GM18517 (cell line): ENCODE data around the gene COASY.
A peak's percentile ranks its signal among the peaks of the same experiment; 100 is the strongest.

Source experiments
- ATAC-seq: cut with Tn5 transposase; IDR thresholded peaks from one replicate; pipeline ENCODE4 v1.9.1; 2021; ENCODE audit warnings: mild to moderate bottlenecking, moderate library complexity; ENCODE audit not compliant: unreplicated experiment

Gene COASY

DNA sequence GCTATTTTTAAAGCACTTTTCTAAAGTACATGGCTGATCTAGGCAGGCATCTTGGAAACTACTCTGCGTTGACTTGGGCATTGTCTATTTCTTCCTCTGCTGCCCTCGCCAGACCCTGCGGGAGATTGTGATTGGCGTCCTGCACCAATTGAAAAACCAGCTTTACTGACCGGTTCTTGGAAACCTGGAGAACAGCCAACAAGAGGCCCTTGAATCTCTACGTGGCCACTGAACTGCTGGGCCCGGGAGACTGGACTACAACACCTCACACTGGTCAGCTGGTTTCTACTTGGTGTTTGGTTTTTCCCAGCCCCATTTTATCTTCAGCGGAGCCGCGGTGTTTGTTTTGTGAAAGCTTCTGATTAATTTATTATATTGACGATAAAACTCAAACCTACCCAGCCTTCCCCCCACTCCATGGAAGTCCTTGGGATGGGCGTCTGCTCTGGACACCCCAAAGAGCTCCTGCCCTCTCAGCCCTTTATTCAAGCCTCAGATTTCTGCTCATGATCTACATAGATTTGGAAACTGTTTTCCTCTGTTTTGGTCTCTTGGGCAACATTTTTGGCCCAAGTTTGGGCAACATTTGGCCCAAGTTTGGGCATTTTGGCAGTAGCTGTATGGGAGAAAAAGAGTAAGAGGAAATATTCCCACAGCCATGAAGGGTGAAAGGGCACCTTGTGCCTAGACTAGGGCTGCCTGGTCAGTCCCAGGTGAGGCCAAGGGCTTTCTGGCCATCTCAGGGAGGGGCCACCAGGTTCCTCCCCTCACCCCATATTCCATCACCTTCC is 9.7 kb downstream of the COASY start:
- ATAC-seq, result no peak

DNA sequence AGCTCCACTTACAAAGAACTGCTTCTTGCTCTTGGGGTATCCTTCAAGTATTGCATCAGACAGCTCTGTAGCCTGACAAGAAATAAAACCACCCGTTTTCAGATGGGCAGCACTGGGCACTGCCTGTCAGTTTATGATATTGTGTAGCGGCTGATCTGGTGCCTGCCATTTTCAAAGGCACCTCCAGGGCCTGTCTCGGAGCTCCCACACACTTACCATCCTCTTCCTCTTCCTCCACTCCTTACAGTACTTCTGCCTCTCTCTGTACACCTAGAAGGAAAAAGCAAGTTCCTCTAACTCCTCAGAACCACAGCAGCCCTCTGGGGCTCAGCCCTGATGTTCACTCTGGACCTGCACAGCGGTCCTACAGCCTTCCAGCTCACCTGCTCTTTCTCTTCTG is 11.1 kb downstream of the COASY start:
- no peak for ATAC-seq

DNA sequence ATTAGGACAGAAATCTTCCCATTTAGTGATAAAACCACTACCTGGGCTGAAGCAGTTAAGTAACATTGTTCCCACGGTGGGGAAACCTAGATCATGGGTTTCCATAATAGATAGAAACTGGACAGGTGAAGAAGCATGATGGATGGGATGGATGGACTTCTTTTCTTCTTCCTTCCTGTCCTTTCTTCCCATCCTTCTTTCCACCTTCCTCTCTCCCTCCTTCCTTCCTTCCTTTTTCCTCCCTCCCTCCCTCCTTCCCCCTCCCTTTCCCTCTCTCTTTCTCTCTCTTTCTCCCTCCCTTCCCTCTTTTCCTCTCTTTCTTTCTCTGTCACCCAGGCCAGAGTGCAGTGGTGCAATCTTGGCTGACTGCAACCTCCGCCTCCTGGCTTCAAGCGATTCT is 12.5 kb downstream of the COASY start:
- no peak for ATAC-seq

DNA sequence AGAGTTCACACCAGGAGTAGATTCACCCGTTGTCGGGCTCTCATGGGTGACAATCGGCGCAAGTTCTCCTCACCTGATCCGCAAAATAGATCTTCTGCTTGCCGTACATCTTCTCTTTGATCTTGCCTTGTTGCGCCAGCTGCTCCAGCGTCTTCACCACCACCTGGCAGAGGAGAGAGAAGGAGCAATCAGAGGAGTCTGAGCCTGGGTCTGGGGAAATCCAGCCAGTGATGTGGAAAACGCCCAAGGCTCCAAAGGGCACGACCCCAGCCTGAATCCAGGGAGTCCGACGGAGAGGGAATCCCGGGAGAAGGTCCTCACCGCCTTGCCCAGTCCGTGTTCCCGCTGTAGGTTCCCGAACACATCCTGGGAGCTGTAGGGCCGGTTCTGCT is 15.2 kb downstream of the COASY start:
- ATAC-seq, result no peak

DNA sequence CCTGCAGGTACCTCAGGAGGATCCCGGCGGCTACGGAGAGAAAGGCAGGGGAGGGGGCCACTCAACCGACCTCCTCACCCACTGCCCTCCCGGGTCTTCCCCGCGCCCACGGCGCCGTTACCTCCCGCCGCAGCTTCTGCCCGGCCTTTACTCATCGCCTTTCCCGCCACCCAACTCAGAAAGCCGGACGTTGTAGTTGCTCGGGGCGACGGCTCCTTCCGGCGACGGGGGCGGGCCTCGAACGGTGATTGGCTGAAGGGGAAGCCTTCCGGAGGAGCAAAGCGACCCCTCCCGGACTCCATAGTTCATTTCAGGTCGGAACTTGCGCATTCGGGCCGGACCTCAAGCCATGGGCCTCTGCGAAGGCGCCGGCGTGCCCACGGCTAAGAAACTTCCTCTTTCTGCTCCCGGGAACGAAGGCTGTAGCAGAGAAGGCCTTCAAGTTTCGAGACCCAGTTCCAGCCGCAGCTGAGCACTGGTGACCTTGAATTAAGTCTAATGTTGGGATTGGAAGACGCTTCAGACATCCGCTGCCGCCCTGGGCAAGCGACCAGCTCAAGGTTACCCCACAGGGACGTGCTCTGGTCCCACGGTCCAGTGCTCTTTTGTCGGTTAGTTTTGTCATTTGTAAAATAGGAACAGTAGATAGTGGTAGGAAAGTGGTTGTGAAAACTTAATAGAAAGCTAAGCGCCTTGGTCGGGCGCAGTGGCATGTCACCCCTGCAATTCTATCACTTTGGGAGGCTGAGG is 15.8 kb downstream of the COASY start, which contains the start of gene PSMC3IP:
Gene PSMC3IP (minus strand): TSS at position 198 of the 750 bp plus-strand sequence. CDS start 43 bp downstream, at position 155.
- ATAC-seq, result peak; percentile 51

DNA sequence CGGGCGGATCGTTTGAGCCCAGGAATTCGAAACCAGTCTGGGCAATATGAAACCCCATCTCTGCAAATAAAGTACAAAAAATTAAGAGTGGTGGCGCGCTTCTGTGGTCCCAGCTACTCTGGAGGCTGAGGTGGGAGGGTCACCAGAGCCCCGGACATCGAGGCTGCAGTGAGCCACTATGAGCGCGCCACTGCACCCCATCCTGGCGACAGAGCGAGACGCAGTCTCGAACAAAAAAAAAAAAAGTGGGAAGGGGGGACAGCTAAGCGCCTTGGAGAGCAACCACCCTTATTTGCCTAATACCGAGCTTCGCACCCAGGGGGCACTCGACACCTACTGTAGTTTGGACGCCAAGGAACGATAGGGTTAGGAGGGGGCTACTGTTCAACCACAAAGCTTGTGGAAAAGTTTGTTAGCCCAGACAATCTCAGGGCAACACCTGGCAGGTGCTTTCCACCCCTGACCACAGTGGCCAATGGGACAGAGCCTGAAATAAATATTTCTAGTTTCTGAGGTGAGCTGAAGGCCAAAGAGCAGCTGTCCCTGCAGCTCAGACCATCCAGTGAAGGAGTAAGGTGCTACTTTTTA is 16.4 kb downstream of the COASY start:
- ATAC-seq, result peak; percentile 58

DNA sequence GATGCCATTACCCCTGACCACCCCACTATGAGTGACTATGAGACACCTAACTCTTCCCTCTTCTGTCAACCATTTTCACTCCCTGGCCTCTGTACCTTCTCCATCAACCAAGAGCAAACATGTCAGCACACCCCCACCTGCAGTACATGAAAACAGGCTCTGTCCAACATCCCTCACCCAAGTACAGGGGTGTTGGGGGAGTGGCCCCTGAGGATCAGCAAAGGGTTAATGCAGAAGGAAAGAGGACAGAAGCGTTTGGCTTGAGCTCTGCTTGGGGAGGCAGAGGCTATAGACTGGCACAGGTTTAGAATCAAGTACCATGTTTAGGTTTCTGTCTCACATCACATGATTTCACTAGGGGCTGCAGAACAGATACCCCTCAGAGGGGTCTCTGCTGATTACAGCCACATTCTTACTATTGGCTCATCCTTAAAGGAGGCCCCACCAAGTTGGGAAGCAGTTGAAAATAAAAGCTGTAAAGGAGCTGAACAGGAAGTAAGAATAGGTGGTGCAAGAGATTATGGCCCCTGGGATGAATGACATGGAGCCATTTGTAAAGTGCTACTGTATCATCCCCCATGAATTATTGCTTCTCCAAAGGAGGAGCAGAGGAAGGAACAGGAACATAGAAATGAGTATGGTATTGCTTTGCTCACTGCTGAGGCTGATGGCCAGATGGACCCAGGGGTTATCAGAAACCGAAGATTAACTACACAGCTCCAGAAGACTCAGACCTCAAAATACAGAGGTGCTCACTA is 18.0 kb downstream of the COASY start:
- no peak for ATAC-seq

DNA sequence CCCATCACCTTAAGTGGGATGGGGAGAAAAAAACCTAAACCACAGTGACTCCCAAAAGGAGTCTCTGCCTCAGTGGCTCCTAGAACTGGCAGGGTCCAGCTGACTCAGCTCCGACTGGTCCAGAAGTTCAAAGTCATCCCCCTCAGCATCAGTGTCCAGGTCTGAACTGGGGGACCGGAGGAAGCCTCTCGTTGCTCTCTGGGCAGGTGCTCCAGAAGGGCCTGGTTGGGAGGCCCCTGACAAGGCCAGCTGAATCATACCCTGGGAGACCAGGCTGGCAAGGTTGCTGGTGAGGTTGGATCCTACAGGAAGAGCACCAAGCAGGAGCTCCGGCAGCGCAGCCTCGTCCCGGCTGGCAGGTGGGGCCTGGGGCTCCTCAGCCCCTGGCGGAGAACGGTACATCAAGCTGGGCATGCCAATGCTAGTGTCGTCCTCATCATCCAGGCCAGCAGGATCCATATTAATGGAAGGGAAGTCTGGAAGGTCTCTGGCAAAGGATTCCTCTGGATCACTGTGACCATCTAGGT is 19.9 kb downstream of the COASY start:
- no peak for ATAC-seq

DNA sequence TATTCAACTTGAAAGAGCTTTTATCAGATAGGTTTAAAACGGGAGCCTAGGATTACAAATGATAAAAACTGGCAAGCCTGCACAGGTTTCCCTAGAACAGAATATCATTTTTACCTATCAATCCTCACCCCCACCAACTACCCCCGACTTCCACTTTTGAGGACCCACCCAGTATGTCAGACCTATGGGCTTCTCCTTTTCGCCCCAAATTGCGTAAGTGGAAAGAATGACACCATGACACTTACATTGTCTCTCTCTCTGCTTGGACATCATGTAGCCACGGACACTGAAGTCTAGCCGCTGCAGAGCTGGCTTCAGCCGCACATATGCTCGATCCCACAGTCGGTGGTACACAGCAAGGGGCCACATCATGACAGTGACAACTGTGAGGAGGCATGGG is 22.9 kb downstream of the COASY start:
- ATAC-seq, result no peak

DNA sequence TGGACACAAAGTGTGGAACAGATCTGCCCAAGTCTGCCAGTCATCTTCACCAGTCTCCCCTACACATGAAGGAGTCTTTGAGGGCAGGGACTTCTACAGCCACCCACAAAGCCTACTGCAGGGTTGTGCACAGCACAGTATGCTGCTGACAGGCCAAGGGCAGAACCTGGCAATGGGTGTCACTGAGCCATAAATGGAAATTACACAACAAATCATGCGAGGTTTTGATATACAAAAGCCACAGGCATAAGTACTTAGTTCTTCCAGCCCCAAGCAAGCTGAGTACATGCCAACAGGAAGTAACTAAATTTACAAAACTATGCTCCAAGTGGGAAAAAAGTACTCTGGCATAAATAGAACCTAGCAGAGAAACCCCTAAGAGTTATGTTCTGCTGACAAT is 23.4 kb downstream of the COASY start:
- ATAC-seq, result no peak

DNA sequence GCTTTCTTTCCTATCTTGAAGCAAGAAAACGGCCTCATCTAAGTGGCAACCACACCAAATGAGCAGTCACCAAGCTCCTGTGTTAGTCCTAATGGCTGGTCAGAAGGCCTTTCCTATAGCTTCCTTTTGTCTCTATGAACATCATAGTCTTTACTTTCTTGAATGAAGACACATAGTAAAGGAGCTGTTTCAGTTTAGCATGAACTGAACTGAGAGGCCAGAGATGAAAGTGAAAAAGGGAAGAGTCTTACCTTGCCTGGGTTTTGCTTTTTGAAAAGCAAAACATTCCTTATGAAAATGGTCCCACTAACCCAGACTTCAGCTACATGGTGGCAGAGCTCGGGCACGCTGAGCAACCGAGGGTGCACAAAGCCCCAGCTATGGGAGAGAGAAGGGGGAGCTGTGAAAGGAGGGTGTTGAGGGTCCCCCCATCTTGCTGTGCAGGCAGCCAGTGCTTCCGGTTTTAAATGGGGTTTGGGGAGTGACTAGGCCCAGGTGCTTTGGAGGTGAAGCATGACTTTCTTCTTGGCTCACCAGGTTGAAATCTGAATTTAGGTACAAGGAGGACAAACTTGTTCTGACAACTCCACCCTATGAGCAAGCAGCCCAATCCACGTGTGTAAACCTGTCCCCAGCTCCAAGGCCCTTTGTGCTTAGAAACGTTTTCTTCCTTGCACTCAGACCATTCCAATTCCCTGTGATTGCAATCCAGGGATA is 24.7 kb downstream of the COASY start:
- no peak for ATAC-seq

DNA sequence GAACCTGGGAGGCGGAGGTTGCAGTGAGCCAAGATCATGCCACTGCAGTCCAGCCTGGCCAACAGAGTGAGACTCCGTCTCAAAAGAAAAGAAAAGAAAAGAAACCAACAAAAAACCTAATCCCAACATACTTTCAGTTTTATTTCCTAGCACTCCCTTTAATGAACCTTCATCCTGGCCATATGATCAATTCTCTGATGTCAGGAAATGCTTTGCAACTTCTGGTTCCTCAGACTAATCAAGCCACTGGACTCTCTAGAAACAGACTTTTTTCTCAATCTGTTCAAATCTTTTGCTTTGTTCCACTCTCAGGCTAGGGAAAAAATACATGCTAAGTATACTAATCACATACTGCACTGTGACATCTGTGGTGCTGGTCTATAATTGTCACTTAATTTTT is 28.9 kb downstream of the COASY start:
- no peak for ATAC-seq

DNA sequence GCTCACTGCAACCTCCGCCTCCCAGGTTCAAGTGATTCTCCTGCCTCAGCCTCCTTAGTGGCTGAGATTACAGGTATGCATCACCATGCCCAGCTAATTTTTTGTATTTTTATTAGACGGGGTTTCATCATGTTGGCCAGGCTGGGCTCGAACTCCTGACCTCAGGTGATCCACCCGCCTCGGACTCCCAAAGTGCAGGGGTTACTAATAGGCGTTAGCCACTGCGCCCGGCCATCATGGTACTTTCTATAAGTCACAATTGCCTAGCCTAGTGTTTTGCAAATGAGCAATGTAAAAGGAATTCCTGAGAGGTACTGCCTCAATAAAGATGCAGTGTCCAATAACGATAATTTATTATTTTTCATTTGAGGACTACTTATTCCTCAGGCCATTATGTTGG is 29.5 kb downstream of the COASY start:
- ATAC-seq, result no peak

DNA sequence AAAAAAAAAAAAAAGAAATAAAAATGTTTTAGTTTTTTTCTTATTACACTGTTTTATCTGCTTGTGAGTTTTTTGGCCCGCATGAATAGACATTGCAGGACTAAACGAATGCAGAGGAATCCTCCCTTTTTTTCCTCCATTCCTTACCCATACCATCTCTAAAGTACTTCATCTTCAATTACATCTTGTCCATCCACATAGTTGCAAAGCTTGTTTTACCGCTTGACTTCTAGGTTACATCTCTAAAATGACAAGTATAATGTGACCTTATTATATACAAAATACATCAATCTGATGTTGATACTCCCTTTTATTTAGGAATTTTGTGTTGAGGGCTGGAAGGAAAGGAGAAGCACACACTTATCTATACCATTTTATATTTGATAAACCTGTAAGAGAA is 34.4 kb downstream of the COASY start:
- ATAC-seq, result no peak

DNA sequence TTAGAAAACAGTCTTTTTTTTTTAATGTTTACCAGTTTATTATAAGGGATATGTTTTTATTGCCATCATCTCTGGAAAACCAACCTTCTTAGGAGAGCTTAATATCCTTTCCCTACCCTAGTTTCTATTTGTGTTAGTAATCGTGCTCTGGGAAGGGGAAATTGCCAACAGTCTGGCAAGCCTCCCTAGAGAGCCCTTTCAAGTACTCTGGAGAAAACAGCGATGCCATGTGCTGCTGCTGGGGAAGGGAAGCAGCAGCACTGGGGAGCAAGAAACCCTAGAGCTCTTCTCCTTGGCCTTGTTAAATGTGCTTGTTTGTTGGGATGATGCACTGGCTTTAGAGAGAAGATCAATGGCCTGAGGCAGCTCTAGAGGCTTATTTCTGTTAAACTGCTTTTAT is 37.0 kb downstream of the COASY start:
- ATAC-seq, result no peak

DNA sequence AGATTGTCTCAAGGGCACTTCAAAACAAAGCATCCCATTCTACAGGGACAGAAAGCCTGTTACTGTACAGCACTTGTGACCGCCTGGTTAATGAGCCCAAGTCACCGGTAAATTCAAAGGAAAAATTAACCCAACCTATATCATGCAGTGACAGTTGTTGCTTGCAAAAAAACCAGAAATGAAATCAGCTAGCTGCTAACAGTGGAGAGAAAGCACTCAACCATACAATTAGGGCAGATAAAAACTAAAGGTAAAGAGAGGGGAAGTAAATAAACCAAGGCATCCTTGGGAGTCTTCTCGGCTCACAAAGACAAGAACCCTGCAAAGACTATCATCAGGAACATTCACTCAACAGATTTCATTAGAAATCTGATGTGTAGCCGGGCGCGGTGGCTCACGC is 41.4 kb downstream of the COASY start:
- no peak for ATAC-seq

DNA sequence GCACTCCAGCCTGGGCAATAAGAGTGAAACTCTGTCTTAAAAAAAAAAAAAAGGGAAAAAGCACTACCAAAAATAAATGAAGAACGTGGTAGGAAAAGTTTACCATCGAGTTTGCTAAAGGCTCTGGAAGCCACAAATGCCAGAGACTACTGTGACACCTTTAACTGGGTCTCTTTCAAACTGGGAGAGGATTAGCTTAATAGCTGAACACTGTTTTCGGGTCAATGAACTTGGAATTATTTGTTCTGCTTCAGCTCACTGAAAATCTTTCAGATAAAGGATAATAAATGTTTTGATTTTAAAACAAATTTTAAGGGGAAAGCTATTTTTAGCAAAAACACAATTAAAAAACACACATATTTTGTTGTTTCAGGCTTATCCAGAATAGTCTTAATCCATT is 45.8 kb downstream of the COASY start:
- ATAC-seq, result no peak

DNA sequence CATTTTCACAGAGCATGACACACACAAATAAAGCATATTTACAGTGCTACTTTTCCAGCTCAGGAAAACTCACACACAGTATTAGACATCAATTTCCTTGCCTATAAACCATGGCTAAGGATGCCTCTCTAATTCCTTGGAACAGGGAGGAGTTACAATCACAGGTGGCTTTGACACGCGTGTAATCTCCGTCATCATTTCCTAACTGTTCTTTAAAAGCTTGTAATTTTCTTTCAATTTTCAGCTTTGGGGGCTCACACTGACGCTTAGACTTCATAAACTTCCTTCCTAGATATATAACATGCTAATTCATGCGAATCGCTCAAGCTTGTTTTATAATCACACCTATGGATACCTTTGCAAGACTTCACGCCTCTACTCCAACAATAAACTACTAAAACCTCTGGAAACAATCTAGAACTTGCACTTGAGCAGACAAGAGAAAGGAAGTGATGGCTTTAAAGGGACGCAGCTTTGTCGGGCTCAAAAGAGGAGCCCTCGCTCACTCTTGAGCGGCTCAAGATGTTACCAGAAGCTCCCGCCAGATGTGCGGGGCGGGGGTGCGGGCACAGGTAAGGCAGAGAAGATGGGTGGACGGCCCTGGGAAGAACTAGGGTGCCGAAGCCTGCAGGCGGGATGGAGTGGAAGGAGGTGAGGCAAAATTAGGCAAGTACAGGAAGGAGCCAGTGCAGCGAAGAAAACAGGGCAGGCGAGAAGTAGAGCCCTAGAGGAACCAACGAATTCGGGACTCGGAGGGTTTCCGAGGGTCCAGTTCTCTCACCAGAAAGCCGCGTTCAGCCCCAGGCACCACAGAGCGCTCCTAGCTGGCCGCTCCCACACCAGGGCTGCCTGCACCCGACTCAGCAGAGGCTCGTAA is 46.6 kb downstream of the COASY start:
- ATAC-seq, result peak; percentile 38

DNA sequence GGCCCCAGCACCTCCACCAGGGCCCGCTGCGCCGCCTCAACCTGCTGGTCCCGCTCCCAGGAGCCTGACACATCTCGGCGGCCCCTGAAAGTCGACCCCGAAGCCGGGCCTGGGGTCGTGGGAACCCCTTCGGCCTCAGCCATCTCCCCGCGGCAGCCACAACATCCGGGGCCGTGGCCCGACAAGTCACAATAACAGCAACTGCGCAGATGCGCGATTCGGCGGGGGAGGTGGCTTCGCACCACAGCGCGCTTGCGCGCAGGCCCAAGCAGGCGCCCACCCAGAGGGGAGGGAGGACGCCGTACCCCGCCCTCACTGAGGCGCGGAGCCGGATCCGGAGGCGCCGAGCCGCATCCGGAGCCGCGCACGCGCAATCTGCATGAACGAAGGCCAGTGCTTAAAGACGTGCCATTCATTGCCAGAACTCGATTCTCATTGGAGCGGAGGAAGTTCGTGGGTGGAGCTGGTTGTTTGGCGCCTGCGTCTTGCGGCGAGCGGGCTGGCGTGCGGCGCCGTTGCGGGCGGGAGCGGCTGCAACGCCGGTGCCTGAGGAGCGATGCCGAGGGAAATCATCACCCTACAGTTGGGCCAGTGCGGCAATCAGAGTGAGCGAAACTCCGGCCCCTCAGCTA is 47.4 kb downstream of the COASY start, which contains the start of the genes RETREG3 and TUBG1:
Gene RETREG3 (minus strand): TSS at position 193 of the 632 bp plus-strand sequence. CDS start 50 bp downstream, at position 143.
Gene TUBG1 (plus strand): TSS at position 502 of the 632 bp plus-strand sequence. CDS start 55 bp downstream, at position 557.
- ATAC-seq, result peak; percentile 87
